HG03460 (cell line): ENCODE measurements around the gene NF2.

Source experiments
- ATAC-seq: cut with Tn5 transposase; IDR thresholded peaks from one replicate; pipeline ENCODE4 v1.9.1; 2021; ENCODE audit not compliant: unreplicated experiment

Gene NF2

DNA sequence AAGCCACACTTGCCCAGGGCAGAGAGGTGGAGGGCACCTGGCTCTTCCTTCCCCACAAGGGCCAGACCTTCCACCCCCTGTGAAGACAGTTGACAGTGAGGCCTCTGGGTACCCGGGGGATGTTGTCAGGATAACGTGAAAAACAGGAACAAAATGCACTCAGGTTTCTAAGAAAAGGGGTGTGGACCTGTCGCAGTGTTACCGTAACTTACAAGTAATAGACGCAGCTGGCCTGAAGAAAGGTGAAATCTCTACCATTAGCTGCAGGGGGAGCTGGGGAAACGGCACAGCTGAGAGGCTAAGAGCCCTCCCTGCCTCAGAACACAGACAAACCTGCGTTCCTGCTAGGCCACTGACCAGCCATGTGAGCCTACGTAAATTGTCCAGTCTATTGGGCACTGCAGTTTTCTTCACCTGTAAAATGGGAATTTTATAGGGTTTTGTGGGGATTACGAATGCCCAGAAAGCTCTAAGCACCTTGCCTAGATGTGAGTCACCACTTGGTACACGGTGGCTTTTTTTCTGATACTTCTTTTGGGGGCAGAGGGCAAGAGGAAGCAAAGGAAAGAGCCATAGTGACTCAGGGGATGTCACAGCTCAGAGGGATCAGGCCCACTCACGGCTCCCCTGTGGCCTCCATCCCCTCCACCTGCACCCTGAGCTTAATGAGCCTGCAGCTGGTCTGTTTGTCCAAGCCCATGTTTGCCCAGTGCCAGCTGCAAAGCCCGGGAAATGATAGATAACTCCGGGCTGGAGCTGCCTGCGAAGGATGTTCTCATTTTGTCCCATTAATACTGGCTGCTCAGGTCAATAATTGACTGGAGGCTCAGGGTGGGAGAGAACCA, 97.9 kb downstream of the NF2 start:
- no peak for ATAC-seq

DNA sequence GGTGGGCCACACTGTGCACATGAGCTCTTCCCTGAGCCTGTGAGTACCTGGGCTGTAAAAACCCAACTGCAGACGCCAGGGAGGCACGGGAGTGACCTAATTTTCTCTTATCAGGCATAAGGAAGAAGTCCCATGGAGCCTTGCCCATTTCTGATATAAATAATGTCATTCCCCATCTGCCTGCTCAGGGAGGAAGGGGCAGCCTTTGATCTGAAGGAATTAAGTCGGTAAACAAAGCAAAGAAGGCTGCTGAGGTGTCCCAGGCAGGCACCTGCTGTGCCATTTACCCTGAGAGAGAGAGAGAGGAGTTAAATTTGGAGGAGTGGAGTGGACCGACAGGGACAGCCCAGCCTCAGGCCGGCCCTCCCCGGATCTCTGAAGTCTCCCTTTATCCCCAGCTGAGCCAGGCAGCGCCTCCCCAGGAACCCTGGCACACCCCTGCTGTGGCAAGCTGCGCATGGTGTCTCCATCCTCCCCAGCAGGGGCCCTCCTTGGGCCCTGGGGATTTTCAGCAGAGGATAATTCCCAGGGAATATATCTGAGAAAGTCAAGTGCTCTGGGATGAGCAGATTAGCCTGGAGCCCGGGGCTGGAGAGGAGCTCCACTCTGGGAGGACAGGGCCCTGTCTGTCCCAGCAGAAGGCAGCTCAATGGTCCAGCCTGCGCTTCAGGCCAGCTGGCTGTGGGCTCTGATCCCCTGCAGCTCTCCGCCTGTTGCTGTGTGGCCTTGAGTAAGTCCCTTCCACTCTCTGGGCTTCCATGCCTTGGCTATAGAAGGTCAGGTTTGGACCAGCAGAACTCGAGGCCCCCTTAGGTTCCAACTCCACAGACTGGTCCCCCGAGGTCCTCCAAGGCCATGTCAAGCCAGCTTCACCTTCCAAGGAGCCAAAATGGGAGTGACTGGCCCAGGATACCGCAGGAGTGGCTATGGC, 98.8 kb downstream of the NF2 start:
- no peak for ATAC-seq

DNA sequence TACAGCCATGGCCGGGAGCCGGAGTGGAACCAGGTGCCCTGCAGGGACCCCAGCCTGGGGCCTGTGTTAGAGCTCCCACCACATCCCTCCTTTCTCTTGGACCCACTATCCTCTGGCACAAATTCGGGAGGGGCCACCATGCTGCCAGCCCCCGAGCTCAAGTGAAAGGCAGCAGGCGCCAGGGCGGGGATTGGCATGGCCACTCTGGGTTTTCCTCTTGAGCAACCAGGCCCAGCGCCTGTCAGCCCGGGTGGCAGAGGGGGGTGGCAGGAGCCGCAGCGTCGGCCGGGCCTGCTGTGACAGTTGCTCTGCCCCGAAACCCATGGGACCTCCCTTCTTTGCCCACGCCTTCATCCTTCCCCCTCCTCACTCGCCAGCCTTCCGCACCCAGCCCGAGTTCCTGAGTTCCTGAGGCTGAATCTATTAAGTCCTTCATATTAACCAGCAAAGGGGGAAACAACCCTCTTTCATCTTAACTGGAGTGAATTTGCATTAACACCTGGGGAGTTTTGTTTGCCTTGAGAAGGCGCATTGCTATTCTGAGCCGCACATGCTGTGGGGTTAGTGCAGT, 99.6 kb downstream of the NF2 start:
- ATAC-seq = no peak

DNA sequence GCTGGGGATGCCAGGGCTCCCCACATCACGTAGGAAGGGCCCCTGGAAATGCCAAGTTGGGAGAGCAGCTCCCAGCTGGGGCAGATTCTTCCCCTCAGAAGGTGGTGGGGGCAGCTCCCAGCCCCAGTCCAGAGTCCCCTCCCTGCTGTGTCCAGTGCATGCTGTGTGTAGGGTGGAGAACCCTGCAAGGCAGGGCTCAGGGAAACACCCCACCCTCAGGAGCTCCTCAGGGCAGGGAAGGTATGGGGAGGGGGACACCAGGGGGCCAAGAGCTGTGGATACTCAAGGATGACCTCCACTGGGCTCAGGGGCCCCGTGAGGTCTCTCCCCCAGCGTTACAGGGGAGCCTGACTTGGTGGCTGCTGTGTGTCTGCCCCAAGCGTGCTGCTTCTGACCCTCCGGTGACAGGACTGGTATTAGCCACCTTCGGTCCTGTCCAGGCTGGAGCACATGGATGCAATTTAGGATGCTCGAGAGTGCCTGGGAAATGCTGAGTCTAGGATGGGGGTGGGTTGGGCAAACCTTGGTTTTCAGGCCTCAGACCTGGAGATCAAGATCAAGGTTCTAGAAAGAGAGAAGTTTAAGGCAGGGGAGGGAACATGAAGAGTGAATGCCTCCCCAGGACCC, 100.2 kb downstream of the NF2 start:
- no peak for ATAC-seq

DNA sequence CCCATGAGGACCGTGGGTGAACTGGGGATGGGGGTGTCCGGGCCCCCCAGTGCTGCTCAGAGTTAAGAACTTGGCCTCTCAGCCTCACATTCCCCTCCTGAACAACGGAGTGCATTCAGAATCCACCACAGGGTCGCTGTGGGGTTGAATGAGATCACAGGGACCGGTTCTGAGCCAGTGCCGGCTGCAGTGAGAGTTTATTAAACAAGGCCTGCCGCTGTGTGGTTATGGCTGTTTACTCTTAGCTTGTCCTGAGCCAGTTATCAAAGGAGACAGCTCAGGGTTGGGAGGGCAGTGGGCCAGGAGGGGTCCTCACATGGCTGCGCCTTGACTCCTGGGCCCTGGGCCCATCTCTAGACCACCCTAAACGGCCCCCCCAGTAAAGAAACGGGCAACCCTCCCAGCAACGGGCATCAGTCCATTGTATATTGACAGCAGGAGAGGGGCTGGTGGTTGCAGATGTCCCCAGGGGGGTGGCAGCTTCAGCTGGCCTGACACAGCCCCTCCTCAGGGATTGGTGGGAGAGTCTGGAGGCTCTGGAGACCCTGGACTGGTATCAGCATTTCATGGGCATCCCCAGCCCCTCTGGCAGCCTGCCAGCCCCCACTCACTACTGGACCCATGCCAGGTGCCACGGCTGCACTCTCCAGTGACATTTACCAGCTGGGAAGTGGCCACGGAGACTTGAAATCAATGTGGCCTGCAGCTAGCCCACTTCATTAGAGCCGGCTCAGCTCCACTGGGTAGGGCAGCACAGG, 101.3 kb downstream of the NF2 start:
- no peak for ATAC-seq

DNA sequence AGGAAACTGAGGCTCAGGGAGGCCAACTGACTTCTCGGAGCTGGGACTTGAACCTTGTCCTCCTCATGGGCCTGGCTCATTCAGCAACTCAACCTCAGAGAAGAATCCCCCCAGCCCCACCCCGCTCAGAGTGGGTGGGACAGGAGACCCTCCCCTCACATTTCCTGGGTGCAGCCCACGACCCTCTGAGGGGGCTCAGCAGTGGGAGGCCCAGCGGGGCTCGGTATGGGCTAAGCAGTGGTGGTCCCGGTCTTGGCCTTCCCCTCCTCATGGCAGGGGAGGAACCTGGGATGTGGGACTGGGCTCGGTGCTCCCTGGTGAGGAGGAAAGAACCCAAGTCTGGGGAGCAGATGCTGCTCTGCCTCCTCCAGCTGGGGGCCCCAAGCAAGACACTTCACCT, 102.2 kb downstream of the NF2 start:
- no peak for ATAC-seq

DNA sequence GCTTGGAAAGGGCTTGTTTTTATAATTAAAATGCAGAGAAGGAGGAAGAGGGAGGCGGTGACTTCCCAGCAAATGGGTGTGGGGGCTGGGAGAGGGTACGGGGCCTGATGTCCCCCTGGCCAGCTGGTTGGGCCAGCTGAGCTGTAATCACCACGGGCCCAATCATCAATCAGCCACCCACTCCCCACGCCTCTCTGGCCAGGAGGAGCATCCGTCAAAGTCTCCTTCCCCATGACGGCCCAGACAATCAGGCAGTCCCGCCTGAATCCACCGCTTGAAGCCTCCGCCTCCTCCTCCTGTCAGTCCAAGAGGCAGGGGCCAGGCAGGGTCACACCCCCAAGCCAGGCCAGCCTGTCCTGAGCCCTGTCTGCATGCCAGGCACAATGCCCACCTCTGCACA, 103.1 kb downstream of the NF2 start:
- ATAC-seq = no peak

DNA sequence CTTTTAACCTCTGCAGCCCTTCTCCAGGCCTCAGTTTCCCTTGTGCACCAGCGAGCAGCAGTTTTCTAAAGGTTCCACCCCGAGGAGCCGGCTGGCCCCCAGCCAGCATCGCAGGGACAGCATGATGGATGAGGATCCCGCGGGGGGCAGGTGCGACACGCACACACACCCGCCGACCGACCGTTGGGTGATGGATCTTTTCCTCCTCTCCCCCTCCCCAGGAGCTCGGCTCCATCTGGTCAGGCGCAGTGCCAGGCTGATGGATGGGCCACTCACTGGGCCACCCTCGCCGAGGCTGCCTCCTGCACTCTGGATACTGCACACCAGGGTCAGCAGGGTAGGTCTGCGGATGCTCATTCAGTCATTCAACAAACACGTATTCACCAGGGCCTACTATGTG, 103.6 kb downstream of the NF2 start:
- no peak for ATAC-seq

DNA sequence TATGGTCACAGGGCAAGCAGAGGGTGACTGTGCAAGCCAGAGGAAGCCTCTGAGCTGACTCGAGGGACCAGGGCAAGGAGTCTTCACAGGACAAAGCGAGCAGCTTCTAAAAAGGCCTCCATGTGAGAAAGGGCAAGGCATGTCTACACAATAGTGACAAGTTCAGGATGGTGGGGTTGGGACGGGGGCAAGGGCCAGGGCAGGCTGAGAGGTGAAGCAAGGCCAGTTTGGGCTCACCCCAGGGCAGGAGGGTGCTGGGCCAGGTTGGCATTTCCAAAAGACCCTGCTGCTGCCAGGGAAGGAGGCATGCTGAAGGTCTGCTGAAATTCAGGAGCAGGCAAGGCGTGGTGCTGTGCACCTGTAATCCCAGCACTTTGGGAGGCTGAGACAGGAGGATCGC, 104.0 kb downstream of the NF2 start:
- no peak for ATAC-seq

DNA sequence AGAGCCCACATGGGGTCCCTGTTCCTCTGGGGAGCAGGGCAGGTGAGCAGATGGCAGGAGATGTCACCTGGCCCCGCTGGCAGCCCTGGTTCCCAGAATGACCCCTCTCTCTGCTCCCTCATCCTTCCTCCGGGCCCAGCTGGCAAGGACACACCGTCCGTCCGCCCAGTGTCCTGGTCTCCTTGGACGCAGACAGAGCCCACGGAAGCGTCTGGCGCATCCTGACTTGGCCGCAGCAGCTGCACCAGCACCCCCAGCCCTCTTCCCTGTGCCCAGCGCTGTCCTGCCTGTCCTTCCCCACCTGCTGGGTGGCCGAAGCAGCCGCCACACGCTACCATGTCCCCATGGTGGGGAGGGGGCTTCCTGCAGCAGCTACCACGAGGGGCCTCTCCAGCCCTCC, 106.8 kb downstream of the NF2 start:
- no peak for ATAC-seq

DNA sequence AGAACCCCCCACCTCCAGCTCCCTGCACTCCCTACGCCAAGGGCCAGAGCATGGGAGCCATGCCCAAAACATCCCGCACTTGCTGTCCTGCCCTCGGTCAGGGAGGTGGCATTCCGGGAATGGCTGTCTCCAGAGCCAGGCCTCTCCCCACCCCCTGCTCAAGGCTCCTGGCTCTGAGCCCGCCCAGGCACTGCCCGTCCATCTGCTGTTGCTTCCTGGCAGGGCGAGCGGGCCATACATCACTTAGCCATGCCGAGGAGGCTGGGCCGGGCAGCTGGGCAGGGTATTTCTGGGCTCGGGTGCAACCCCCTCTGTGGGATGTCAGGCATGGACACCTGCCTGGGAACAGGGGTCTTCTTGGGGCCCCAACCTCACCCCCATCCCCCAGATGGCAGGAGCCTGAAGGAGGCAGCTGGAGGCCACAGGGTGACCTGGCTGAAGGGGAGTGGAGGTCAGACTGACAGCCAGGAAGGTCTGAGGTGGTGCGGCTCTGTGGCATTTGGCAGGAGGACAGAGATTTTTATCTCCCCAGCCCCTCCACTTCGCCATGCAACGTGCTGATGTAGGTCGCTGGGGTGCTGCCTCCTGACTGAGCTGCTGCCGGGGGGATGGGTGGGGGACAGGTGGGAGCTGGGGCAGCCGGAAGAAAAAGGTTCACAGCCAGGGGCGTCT, 107.6 kb downstream of the NF2 start:
- no peak for ATAC-seq

DNA sequence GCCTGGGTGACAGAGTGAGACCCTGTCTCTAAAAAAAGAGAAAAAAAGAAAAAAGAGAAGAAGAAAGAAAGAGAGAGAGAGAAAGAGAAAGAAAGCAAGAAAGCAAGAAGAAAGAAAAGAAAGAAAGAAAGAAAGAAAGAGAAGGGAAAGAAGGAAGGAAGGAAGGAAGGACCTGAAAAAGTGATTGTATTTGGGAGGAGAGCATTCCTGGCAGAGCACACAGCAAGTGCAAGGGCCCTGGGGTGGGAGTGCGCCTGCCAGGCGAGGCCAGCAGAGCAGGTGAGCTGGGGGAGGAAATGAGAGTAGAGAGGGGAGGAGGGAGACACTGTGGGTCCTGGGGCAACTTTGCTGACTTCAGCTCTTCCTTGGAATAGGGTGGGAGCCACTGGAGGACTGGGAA, 108.7 kb downstream of the NF2 start:
- no peak for ATAC-seq

DNA sequence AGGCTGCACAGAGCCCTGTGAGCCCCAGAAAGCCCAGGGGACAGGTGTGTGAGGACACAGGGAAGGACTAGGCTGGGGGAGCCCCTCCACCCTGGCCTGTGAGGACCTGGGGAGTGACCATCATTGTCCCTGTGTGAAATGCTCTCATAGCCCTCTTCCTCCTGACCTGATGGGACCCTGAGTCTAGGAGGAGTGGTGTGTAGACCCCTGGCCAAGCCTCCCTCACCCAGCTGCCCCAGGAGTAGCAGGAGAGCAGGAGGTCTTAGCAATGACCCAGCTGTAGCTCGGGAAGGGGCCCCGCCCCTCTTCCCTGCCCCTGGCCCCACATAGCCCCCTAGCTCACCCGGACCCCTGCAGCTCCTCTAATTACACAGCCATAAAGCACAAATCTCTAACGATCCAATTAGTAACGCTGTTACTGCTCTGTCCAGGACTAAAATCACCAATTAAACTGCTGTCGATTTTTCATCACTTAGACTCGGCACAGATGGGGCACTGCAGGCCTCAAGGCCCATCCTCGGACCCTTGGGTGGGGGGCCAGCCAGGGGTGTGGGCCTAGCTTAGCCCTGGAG, 109.8 kb downstream of the NF2 start:
- no peak for ATAC-seq

DNA sequence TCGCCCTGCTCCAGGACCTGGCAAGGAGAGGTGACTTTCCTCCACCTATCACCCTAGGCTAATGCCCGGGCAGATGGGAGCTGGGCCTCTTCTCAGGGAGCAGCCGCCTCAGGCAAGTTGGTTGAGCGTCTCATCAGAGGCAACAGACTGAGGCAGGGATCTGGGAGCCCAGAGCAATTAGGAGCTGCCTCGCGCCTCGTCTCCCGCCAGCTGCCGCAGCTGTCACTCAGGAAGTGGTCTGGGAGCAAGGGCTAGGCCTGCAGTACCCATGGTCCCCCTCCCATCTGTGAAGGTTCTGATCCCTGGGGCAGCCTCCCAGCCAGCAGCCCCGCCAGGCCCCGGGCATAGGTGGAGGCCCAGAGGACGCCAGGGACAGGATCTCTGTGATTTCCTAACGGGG, 111.8 kb downstream of the NF2 start:
- no peak for ATAC-seq

DNA sequence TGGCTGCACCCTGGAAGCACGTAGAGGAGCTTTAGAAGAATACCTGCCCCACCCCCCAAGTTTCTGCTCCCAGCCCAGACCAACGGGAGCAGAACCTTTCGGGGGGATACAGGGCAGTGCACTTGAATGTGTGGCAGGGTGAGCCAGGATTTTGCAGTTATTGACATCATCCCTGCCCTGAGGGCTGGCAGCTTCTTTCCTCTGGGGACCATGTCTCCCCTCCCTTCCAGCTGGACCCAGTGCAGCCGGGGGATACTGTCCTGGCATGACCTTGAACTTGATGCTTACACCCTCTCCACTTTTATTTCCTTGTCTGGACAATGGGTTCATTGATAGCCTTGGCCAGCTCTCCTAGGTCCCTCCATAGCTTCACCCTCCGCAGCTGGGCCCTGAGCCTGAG, 112.3 kb downstream of the NF2 start:
- ATAC-seq = no peak

DNA sequence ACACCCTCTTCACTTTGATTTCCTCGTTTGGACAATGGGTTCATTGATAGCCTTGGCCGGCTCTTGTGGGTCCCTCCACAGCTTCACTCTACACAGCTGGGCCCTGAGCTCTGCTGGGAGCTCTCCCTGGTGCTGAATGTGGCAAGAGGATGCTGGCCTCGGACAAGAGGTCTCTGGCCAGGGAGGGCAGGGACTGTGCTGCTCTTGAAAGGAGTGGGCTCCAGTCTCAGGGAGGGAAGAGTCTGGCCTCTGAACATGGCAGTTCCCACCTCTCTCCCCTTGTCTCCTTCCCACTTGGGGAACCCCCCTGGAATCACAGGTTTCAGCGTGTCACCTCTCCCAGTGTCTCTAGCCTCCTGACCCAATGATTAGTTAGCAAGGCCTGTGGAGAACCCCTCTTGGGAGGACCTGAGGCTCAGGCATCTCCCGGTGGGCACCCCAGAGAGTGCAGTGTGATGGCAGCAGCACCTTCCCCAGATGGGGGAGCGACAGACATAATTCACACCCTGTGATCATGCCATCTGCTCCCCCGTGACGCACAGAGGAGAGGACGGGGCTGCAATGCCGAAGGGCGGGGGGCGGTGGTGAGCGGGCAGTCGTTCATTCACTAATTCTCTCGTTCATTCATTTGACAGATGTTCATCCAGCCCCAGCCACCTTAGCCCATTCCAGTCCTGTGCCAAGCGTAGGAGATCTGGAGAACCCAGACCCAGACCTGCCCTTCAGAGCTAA, 113.5 kb downstream of the NF2 start:
- ATAC-seq = no peak

DNA sequence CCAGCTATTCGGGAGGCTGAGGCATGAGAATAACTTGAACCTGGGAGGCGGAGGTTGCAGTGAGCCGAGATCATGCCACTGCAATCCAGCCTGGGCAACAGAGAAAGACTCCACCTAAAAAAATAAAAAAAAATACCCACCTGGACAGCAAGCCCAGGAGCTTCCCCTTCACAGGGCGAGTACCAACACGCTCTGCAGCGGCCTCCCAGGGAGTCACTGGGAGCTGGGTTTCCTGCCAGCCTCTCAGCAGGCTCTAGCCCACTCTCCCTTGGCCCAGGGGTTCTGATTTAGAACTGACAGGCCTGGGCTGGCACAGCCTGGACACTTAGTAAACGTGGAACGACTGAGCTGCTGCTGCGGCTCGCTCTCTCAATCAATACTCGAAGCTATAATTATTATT, 114.4 kb downstream of the NF2 start:
- ATAC-seq = no peak

DNA sequence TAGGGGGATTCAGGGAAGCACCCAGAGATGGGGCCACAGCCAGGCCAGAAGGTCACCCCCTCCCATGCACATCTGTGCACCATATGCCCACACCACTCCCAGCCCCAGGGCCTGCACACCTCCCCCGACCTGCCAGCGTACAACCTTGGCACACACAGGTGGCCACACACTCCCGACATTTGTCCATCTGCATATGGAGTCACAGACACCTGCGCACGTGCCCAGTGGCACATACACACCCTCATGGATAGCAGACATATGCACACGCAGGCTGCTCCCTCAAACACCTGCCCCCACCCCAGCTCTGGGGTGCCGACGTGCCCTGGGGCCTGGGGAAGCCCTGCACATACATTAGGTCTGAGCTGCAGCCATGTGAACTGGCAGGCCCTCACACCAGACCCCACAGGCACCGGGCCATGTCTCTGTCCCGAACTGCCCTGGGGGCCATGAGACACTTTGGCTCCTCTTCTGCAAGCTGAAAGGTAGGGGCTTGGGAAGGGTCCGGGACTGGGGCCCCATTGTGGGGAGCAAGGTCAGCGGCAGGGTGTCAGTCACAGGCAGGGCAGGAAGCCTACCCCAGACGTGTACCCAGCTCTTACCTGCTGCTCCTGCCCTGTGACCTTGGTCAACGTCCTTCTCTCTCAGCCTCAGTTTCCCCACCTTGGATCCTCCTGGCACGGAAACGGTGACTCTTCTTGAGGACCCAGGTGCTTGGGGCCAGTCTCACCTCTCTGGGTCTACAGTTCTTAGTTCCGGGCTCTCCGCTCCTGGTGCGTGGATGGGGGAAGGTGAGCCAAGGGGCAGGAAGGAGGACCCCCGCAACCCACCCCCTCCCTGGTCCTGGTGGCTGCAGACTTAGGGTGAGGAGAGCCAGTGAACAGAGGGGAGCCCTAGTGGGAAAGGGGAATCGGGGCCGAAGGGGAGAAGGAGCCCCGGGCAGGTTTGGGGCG, 115.8 kb downstream of the NF2 start:
- ATAC-seq = no peak
